ENCODE results near the gene SPIN2A.

DNA sequence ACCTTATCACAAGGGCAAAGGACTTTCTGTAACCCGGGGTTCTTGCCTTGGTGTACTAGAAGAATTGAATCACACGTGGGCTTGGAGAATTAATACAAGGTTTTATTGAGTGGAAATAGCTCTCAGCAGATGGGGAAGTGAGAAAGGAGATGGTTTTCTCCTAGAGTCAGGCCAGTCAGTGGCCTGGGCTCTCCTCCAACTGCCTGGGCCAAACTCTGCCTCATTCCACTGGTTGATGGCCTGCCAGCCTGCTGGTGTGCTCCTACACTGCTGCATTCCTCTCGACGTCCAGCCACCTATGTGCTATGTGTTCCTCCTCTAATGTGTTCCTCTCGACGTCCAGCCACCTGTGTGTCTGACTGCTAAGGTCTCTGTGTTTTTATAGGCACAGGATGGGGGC is 35.3 kb upstream of the SPIN2A start:
- TF ChIP-seq EZH2 (IDR thresholded peaks at IDR 0.05), result no peak
- no peak for TF ChIP-seq POLR2AphosphoS5 (IDR thresholded peaks at IDR 0.05; ENCODE audit: borderline replicate concordance, low read depth, low read length)
- no peak for TF ChIP-seq FOXP2 (optimal IDR thresholded peaks at IDR 0.05; ENCODE audit: control extremely low read depth, extremely low read length, insufficient read depth)

All from SK-N-MC (cell line).